Epithelial cell of proximal tubule (primary cell): ENCODE measurements around the gene AGO4. TPM values are rescaled to one million over a fixed set of nuclear protein-coding genes. Genes with fewer than 3 reads are reported as not detected.
"Not testable (repeated sequence)": the region's sequence is repeated elsewhere in the genome, so short reads cannot be mapped to it uniquely, and the experiment has no call there.

Experiments
- DNase-seq: peaks from one replicate; pipeline ENCODE4 v3.0.0-alpha.2; 2011; ENCODE audit warnings: low read depth
- H3K4me3 ChIP-seq: 2 replicates; pipeline ENCODE4 v1.5.1; 2011; ENCODE audit warnings: low read depth, mild to moderate bottlenecking, low read length
- CTCF ChIP-seq: conservative IDR thresholded peaks from 2 replicates; pipeline ENCODE4 v1.5.1; 2012; ENCODE audit warnings: low read depth, mild to moderate bottlenecking, low read length
- total RNA-seq: library from RNA; depleted of rRNA; stranded (reverse); fragments of >200 nt; gene quantifications from 2 replicates; pipeline ENCODE4 v1.2.3, GENCODE V29; 2015

AGO4 gene
- total RNA-seq, 1 donor from 2014 or later, result 5.9 TPM

GRCh38 chr1:35887508-35887907 is 79.7 kb downstream of the AGO4 start:
- no peak overlapping the region for H3K4me3 ChIP-seq
- no peak for DNase-seq

DNA sequence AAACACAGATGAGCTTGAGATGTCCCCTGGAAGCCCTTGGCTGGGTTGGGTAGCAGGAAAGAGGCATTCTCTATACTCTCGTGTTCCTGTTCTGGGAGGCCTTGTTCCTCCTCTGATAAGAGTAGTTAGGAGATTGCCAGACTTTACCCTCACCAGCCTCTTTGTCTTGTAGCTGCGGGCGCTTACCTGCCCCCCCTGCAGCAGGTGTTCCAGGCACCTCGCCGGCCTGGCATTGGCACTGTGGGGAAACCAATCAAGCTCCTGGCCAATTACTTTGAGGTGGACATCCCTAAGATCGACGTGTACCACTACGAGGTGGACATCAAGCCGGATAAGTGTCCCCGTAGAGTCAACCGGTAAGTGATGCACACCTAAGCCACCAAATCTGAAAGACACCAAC is 80.4 kb downstream of the AGO4 start:
- no peak for DNase-seq
- H3K4me3 ChIP-seq, result no peak overlapping the region
- TF ChIP-seq CTCF, result no peak

More at GRCh38 chr1:35887508-35887907, 79.7 kb downstream of the AGO4 start:
- no peak for TF ChIP-seq CTCF

GRCh38 chr1:35888981-35889380 is 81.2 kb downstream of the AGO4 start:
- not testable (repeated sequence) for H3K4me3 ChIP-seq, DNase-seq

DNA sequence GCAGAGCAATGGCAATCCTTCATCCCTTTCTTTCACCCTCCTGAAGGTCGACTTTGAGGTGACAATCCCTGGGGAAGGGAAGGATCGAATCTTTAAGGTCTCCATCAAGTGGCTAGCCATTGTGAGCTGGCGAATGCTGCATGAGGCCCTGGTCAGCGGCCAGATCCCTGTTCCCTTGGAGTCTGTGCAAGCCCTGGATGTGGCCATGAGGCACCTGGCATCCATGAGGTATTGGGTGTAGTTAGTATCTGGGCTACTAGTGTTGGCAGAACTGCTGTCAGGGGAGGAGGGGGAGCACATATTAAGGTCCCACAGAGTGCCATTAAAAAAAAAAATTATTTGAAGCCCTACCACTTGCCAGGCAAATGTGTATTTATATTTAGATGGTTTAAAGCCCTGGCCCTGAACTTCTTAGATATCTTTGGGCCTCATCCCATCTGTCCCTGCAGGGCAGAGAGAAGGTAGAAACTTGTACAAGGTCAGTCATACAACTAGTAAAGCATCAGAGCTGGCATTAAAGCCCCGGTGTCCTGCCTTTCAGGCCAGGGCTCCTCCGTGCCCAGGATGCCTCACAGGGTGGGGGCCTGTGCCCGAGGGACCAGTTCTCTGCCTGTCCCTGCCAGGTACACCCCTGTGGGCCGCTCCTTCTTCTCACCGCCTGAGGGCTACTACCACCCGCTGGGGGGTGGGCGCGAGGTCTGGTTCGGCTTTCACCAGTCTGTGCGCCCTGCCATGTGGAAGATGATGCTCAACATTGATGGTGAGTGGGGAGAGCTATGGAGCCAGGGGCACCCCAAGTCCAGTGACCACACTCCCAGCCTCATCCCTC is 85.4 kb downstream of the AGO4 start:
- no peak overlapping the region for H3K4me3 ChIP-seq
- DNase-seq, result no peak
- TF ChIP-seq CTCF, result no peak

- TF ChIP-seq CTCF, result no peak
- DNase-seq, result no peak
Measured at GRCh38 chr1:35894183-35894582, 86.4 kb downstream of the AGO4 start.

DNA sequence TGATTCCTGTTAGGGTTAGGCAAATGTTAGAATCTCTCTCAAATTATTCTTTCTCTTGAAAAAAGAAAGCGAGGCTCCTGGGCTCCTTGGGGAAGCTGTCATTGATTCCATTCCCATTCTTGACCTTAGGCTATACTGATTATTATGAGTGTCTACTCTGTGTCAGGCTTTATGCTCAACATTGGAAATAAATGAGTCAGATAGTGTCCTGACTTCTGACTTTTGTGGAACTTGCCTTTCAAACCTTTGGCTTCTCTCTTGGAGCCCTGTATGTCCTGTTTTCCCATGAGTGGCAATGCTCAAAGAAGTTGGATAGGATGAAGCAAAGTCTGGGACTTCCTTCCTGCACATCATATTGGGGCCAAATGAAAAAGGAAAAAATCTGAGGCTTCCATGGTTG is 86.8 kb downstream of the AGO4 start:
- TF ChIP-seq CTCF, result no peak
- no peak overlapping the region for H3K4me3 ChIP-seq
- DNase-seq, result no peak

More at GRCh38 chr1:35894183-35894582, 86.4 kb downstream of the AGO4 start:
- H3K4me3 ChIP-seq, result no peak overlapping the region

DNA sequence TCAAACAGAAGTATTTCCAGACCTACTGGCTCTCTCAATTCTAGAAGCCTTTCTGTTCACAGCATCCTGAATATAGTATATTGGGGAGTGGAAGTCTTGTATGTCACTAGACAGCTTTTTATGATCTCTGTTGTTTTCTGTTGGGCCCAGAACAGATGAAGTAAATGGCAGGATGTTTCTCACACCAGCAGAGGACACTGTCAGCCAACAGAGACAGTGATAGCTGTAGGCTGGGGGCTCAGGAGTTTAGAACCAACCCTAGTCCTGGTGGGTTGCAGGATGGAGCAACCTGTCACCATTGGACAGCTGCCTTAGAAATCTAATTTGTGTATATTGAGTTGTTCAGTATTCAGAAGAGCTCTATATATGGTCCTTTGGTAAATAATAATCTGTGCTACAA is 92.1 kb downstream of the AGO4 start:
- no peak for DNase-seq
- peak; percentile 39 for TF ChIP-seq CTCF

More for the DNA sequence above, 92.1 kb downstream of the AGO4 start:
- H3K4me3 ChIP-seq, result no peak overlapping the region
